GM19324 (cell line): Measurements from ENCODE around the gene MS4A6E.
"Not testable (repeated sequence)": the region's sequence is repeated elsewhere in the genome, so short reads cannot be mapped to it uniquely, and the experiment has no call there.

Experiments used
- ATAC-seq: cut with Tn5 transposase; IDR thresholded peaks from one replicate; pipeline ENCODE4 v1.9.1; 2021; ENCODE audit warnings: mild to moderate bottlenecking, moderate library complexity; ENCODE audit not compliant: unreplicated experiment, low FRiP score

The MS4A6E gene

GRCh38 chr11:60334005-60334620 is 7.1 kb downstream of the MS4A6E start:
- ATAC-seq: no peak

- ATAC-seq: no peak
Measured at GRCh38 chr11:60336767-60337391, 9.8 kb downstream of the MS4A6E start.

GRCh38 chr11:60338053-60338452 is 11.0 kb downstream of the MS4A6E start:
- ATAC-seq: no peak

- no peak for ATAC-seq
Measured at GRCh38 chr11:60339356-60339755, 12.3 kb downstream of the MS4A6E start.

GRCh38 chr11:60343094-60343704 is 16.1 kb downstream of the MS4A6E start:
- ATAC-seq: no peak

GRCh38 chr11:60344146-60344545 is 17.1 kb downstream of the MS4A6E start:
- ATAC-seq: no peak

GRCh38 chr11:60345489-60345888 is 18.4 kb downstream of the MS4A6E start:
- no peak for ATAC-seq

- ATAC-seq: no peak
Measured at GRCh38 chr11:60347084-60347797, 20.2 kb downstream of the MS4A6E start.

GRCh38 chr11:60348116-60348515 is 21.1 kb downstream of the MS4A6E start:
- no peak for ATAC-seq

- ATAC-seq: no peak
Measured at GRCh38 chr11:60349990-60350389, 22.9 kb downstream of the MS4A6E start.

- no peak for ATAC-seq
Measured at GRCh38 chr11:60357771-60358170, 30.7 kb downstream of the MS4A6E start.

GRCh38 chr11:60360621-60361020 is 33.6 kb downstream of the MS4A6E start:
- no peak for ATAC-seq

- ATAC-seq: no peak
Measured at GRCh38 chr11:60362241-60362640, 35.2 kb downstream of the MS4A6E start.

- peak; percentile 50 for ATAC-seq
Measured at GRCh38 chr11:60363542-60364470, 36.8 kb downstream of the MS4A6E start.

- ATAC-seq: not testable (repeated sequence)
Measured at GRCh38 chr11:60366262-60366904, 39.3 kb downstream of the MS4A6E start.

GRCh38 chr11:60367009-60367408 is 40.0 kb downstream of the MS4A6E start:
- ATAC-seq: peak; percentile 86

GRCh38 chr11:60367896-60368295 is 40.8 kb downstream of the MS4A6E start:
- no peak for ATAC-seq

GRCh38 chr11:60370252-60370810 is 43.3 kb downstream of the MS4A6E start:
- no peak for ATAC-seq

GRCh38 chr11:60370811-60371298 is 43.8 kb downstream of the MS4A6E start:
- no peak for ATAC-seq
